TTC549 (cell line): ENCODE measurements around the gene FLRT2.

ENCODE experiments used
- FAIRE-seq: peaks from 2 replicates; lab custom pipeline; 2012; peaks lifted over from hg19 to GRCh38; lab: Jason Lieb, UNC

The FLRT2 gene

DNA sequence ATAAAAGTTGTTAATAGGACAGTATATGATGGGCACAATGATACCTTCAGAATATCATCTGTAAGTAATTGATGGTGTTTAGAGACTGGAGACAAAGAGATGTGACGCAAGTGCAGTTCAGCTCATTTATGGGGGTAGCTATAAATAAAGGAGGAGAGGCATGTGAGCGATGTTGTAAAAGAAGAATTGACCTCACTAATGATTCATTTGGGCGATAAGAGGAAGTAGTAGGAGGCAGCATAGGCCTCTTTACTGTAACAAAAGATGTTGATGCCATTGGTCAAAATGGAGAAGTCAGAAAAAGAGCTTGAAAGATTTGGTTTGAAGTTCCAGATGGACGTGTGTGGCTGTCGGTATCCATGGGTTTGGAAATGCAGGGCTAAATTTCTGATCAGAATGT is 70.0 kb downstream of the FLRT2 start:
- FAIRE-seq = no peak

DNA sequence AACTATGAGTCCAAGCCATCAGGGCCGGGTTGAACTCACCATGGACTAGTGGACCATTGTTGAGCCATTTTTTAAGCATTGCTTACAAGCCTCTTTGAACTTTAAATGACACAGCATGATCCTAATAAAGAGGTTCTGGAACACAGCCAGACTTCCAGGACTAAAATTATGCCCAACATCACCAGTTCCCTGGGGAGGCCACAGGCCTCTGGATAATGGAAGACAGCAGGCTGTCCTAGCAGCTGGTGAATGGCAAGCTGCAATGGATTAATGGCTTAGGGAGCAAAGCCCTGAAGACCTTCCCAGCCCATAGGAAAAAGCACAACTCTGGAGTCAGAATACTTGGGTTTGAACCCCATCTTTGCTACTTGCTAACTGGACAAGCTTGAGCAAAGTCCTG is 71.3 kb downstream of the FLRT2 start:
- no peak for FAIRE-seq

DNA sequence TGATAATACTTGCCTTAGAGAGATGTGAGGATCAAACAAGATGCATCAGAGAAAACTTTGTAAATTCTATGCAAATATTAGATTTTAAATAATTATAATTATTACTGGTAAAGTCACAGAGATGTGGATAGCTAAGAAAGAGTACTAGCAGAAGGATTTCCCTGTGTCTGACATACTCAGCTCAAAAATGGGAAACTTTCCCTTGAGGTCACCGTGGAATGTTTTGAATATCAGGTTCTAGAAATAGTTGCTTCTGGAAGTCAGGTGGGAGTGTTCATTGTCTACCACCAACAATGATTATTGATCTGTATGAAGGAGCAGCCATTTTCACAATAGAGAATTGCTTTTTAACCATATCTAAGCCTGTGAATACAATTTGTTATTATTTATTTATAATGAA is 71.7 kb downstream of the FLRT2 start:
- no peak for FAIRE-seq

DNA sequence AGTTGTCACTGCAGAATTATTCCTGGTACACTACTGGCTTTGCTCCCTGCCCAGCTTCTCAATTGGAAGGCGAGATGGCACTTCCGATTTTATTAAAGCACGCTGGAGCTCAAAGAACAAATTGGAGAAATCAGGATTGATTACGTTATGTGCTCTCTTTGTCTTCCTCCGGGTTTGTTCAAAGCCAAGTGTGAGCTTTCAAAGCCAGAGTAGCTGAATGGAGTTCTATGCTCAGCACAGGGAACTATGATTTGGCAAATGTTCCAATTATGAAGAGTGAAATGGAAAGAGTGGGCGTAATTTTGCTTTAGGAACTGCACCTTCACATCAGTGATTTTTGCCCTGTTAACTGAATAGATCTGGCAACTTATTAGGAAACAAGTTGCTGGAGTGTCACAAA is 72.4 kb downstream of the FLRT2 start:
- no peak for FAIRE-seq

DNA sequence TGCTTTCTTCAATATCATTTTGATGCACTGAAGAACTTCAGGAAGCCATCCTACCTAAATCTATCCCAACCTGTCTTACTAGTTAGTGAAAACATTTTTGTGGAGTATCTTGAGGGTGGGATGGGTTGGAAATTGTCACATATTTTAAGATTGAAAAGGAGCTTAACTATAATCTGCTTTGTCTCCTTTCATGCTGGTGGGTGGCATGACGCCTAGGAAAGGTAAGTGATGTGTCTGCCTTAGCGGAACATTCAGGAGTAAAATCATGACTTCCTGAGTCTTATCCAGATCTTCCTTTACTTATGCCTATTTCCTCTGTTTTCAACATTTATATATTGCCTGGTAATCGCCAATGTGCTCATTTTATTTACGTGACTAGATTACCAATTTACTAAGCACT is 74.1 kb downstream of the FLRT2 start:
- FAIRE-seq = no peak

DNA sequence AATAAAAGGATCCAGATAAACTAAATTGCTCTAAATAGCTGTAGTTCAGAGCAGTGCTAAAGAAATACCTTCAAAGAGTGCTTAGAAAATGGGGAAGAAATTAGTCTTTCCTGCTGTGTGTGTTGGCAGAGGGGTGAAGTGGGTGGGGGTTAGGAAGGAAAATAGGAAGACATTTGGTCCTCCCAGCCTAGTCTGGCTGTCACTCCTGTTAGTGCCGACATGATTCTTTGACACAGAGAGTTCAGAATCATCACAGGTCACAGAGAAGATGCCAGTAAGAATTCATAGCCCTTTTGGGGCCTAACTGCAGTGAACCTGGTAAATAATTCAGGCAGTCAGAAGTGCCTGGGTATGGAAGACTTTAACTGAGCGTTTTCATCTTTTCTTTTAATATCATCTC is 74.8 kb downstream of the FLRT2 start:
- FAIRE-seq = no peak

DNA sequence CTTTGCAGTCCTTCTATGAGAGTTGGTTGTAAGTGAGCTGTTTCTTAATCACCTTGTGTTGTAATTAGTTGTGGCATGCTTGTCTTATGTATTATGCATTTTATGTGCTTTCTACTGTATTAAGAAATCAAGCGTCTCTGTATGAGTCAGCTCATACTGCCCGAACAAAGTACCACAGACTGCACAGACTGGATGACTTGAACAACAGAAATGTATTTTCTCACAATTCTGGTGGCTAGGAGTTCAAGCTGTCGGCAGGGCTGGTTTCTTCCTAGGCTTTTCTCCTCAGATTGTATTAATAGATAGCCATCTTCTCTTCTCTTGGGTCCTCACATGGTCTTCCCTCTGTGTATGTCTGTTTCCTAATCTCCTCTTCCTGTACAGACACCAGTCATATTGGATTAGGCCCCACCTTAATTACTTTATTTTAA is 77.7 kb downstream of the FLRT2 start:
- FAIRE-seq = no peak

DNA sequence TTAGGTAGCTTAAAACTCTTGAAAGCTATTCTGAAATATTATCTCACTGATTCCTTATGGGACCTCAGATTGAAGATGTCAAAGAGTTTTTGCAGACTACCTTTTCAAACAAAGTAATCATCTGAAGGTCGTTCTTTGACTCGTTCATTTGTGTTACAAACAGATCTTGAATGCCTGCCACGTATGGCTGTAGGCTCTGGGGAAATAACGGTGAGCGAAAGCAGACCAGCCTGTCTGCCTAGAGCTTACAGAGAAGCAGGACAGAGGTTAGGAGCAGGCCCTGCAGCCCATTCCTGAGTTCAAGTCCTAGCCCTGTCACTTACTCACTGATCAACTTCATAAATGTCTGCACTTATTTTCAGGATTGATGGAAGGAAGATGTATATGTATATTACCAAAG is 83.6 kb downstream of the FLRT2 start:
- FAIRE-seq = no peak

DNA sequence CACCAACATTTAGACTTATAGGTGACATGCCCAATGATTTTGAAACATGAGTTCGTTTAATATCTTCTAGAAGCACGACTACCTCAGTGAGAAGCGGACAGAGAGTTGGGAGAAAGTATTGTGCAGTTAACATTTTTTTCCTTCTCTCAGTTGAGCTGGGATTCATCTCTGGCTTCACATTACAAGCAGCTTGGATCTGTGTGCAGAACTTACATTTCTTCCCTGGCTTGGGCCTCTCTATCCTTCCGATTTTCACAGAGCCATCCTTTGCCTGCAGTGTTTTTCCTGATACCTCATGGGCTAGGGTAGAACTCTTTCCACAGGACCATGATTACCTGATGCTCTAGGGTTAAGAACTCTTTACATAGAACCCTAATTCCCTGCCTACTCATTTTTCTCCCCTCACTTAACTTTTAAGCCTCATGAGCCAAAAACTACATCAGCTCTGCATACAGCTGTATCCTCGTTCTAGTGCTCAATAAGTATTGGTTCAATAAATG is 86.5 kb downstream of the FLRT2 start:
- FAIRE-seq = no peak

DNA sequence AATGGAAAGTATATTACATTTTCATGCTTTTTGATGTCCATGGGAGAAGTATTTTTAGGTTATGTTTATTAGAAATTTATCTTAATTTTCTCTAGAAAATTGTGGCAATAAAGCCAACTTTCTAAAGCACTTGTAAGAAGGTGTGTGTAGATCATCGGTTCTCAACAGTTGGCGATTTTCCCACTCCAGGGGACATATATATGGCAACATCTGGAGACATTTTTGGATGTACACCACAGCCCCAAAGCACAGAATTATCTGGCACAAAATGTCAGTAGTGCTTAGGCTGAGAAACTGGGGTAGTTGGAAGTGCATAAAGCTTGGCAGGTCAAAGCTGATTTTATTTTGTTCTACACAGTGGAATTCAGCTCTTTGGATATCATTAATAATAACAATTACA is 86.9 kb downstream of the FLRT2 start:
- no peak for FAIRE-seq

DNA sequence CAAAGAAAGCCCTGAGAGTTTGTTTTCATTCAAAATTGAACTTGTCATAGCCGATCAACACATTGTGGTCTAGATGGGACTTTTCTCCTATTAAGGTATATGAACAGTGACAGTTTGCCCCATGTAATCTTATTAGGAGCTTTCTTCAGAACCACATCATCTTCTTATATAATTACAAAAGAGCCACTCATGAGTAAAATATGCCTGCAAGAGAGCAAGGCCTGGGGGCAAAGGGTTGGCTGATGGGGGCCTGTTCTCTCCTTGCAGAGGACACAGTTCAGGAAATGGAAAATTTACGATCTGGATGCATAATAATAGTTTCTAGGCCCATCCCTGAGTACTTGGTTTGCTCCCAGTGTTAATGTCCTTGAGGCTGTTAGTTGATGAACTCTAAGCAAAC is 87.8 kb downstream of the FLRT2 start:
- FAIRE-seq = no peak

DNA sequence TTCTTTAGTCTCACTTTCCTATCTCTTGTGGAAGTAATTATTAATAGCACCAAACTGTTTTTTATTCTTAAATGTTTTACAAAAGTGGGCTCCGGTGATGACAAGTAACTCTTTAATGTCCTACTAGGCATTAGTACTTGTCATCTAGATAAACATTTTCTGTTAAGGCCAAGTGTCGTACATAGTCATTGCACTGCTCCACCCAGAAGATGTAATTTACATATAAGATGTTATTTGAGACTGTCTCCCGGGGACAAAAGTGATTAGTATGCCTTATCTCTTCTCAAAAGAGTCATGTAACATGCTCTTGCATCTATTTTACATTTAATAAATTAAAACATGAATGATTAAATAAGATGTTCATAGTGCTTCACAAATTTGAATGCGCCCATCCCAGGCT is 88.4 kb downstream of the FLRT2 start:
- FAIRE-seq = no peak

DNA sequence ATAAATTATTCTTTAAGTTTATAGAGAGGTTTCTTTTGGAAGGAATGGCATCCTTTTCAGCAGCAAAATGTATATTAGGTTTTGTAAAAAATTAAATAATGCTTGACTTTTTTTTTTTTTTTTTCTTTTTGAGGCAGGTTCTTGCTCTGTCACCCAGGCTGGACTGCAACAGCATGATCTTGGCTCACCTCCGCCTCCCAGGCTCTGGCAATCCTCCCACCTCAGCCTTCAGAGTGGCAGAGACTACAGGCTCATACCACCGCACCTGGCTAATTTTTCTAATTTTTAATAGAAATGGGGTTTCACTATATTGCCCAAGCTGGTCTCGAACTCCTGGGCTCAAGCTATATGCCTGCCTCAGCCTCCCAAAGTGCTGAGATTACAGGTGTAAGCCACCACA is 89.0 kb downstream of the FLRT2 start:
- no peak for FAIRE-seq

DNA sequence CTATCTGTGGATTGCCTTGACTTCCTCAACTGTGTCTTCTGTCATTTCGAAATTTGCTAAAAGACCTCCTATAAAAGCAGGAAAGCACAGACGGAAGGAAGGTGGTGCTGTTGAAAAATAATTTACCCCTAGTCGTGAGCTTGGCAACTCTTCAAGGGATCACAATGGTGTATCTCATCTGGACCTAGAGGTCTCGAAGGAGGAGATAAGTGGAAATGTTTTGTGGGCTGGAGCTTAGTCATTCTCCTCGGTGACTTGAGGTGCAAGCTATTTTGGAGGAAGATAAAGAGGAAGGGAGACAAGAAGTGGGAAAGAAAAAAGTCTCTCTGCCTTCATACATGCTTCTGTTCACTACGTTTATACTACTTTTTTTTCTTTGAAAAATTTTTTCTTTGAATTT is 89.9 kb downstream of the FLRT2 start:
- no peak for FAIRE-seq

DNA sequence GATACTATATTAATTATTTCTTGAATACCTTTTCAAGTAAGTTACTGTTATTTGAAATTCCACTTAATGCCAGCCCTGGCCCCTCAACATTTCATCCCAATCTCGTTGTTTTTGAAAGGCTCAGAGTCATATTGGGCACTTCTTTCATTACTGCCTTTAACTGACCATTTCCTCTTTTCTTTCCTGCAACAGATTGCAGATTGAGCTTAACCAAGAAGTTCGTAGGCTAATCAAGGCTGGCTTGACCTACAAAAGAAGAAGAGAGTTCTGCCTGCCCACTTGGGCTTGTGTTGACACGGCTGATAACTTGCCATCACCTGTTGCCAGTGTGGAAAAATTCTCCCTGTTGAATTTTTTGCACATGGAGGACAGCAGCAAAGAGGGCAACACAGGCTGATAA is 91.0 kb downstream of the FLRT2 start:
- FAIRE-seq = no peak

DNA sequence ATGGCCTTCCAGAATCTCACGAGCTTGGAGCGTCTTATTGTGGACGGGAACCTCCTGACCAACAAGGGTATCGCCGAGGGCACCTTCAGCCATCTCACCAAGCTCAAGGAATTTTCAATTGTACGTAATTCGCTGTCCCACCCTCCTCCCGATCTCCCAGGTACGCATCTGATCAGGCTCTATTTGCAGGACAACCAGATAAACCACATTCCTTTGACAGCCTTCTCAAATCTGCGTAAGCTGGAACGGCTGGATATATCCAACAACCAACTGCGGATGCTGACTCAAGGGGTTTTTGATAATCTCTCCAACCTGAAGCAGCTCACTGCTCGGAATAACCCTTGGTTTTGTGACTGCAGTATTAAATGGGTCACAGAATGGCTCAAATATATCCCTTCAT is 92.2 kb downstream of the FLRT2 start:
- no peak for FAIRE-seq

DNA sequence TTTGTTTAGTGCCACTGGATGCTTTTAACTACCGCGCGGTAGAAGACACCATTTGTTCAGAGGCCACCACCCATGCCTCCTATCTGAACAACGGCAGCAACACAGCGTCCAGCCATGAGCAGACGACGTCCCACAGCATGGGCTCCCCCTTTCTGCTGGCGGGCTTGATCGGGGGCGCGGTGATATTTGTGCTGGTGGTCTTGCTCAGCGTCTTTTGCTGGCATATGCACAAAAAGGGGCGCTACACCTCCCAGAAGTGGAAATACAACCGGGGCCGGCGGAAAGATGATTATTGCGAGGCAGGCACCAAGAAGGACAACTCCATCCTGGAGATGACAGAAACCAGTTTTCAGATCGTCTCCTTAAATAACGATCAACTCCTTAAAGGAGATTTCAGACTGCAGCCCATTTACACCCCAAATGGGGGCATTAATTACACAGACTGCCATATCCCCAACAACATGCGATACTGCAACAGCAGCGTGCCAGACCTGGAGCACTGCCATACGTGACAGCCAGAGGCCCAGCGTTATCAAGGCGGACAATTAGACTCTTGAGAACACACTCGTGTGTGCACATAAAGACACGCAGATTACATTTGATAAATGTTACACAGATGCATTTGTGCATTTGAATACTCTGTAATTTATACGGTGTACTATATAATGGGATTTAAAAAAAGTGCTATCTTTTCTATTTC is 93.2 kb downstream of the FLRT2 start:
- no peak for FAIRE-seq

DNA sequence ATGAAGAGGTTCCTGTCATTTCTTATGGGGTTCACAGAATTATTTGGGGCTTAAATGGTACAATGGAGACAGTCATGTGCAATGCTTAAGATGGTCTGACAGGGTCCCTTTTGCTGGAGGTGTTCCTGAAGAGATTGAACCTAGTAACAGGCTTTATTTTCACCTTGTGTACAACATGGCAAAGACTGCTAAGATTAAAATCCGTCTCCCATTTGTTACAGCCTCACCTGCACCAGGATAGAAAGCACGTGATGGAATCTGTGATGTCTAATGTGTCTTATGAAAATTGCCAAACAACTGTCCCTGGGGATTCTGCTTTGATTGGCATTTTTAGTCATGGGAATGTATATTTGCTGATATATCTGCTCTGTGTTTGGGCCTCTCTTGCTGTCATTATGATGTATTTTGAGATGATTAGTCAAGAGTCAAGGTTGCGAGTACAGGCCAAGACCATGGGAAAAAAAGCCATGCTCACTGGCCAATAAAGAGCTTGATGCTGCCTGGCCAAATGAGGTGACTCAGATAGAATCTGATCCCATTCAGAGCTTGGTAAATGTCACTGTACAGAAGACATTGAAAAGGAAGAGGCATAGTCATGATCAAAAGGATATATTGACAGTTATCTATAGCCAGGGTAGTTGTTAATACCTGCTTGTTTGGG is 96.1 kb downstream of the FLRT2 start:
- no peak for FAIRE-seq

DNA sequence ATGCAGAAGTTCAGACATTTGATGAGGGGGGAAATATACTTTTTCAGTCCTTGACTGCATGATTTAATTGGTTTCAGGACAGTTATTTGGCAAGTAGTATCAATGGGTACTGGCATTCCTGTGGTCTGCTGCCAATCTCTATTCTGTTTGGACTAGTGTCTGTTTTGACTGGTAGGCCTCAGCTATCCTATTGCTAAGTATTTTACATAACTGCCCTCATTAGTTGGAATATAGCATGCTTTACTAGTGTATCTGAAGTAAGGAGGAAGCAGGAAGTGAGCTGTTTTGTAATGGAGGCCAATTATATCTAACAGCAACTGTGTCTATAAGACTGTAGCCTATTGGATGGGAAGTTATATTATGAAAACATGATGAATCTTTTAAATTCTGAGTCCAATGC is 104.3 kb downstream of the FLRT2 start:
- no peak for FAIRE-seq

DNA sequence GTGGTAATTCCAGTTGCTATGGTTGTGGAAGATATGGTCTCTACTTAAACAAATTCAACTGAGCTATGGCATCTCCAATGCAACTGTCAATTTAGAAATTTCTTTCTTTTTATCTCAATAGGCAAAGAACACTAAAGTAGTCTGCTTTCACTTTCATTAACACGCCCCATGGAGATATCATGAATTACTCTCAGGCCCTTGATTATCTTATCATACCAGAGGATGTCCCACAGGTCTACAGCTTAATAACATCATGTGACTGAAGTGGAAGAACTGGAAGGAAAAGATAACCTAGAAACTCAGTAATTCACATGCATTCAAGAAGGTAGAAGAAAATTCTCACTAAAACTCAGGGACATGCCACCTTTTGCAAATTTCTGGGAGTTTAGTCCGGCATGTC is 114.3 kb downstream of the FLRT2 start:
- FAIRE-seq = no peak

DNA sequence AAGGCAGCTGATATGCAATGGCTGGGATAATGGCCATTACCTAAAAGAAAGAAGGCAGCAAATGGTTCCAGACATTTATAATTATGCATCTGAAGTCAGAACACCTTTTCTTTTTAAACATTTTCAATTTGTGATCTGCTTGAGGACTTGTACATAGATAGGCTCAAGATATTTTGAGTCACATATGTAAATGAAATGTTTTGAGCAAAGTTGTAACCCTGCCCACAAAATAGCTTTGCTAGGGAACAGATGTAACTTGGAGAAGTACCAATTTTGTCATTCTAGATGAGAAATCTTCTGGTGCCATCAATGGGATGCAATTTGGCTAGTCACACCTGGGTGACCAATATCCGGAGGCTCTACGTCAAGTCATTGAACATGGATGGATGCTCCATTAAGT is 123.1 kb downstream of the FLRT2 start:
- FAIRE-seq = no peak

DNA sequence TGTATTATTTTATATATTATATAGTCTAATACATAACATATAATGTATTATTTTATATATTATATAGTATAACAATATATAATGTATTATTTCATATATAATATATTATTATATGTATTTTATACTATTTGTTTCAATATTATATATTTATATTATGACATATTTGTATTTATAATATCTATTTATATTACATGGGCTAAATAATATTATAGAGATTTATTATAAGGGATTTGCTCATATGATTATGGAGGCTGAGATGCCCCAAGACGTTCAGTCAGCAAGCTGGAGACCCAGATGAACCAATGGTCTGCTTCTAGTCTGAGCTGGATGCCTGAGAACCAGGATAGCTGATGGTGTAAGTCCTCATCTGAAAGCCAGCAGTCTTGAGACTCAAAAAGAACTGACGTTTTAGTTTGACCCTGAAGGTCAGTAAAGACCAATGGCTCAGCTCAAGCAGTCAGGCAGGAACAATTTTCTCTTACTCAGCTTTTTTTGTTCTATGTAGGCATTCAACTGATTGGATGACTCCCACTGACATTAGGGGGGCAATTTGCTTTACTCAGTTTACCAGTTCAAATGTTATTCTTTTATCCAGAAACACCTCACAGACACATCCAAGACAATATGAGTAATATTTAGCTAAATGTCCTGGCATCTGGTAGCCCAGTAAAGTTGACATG is 130.4 kb downstream of the FLRT2 start:
- no peak for FAIRE-seq

DNA sequence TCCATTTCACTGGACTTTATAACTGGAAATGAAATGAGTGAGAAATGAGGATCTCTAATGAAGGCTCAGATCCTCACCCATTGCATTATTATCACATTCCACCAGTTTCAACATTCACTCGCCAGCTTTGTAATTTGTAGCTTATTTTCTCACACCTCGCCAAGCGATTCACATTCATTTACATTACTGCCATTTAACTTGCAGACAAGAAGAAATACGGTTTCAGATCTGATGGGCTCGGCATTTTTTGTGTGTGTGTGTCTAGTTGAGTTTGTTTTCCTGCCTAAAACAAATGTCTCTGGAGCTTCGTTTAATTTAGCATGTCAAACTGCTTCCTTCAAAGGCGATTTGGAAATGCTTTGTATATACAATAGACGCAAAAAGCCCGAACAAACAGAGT is 132.2 kb downstream of the FLRT2 start:
- no peak for FAIRE-seq

DNA sequence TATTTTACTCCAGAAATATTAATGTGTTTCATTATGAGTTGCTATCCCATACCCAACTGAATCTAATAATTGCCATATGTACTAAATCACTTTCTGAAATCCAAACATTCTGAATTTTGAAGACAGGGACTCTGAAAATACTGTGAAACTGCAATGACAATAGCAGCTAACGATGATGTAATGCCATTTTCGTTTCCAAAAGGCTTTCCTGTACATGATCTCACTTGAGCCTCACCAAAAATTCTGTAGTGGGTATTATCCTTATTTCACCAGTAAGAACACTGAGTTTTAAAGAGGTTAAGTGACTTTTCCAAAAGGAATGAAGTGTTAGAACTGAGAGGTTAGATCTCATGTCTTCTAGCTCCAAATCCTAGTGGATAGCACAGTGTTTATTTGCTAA is 133.3 kb downstream of the FLRT2 start:
- FAIRE-seq = no peak
